Fibroblast of lung (primary cell): ENCODE data around the gene CHD8. TPM values are rescaled to one million over a fixed set of nuclear protein-coding genes. Genes with fewer than 3 reads are reported as not detected.

Experiments used
- DNase-seq, 2 donors: peaks; one replicate each; pipeline versions ENCODE4 v3.0.0 to v3.0.0-alpha.2; 2010; ENCODE audit warnings: low read depth in 2 of 2
- H2AFZ ChIP-seq: 2 replicates; pipeline ENCODE4 v1.5.1; 2012; ENCODE audit warnings: low read length, control low read depth, inconsistent platforms
- H3K27ac ChIP-seq: 2 replicates; pipeline ENCODE4 v1.5.1; 2011; ENCODE audit warnings: low read length, control low read depth; ENCODE audit not compliant: insufficient read depth
- H3K27me3 ChIP-seq: 2 replicates; pipeline ENCODE4 v1.5.1; 2011; ENCODE audit warnings: mild to moderate bottlenecking, low read length; ENCODE audit not compliant: control insufficient read depth, insufficient read depth
- H3K36me3 ChIP-seq: 2 replicates; pipeline ENCODE4 v1.5.1; 2011; ENCODE audit warnings: low read length; ENCODE audit not compliant: control insufficient read depth, insufficient read depth
- H3K4me1 ChIP-seq: 2 replicates; pipeline ENCODE4 v1.5.1; 2011; ENCODE audit warnings: low read length; ENCODE audit not compliant: control insufficient read depth, insufficient read depth; ENCODE audit errors: extremely low read depth
- H3K4me2 ChIP-seq: 2 replicates; pipeline ENCODE4 v1.5.1; 2011; ENCODE audit warnings: low read length, control low read depth; ENCODE audit not compliant: insufficient read depth; ENCODE audit errors: extremely low read depth
- H3K4me3 ChIP-seq, 4 experiments: fragments of 200-600 bp in 1 of 4; sonication (generic) in 1 of 4; replicated peaks in 1 of 4; 2 replicates each; pipeline ENCODE4 v1.5.1; 2011 to 2016; ENCODE audit warnings: low read length in 4 of 4, low read depth in 3 of 4, mild to moderate bottlenecking in 3 of 4, control low read depth in 2 of 4, inconsistent platforms in 1 of 4, mixed read lengths in 1 of 4; ENCODE audit not compliant: insufficient read depth in 1 of 4; ENCODE audit errors: control extremely low read depth in 1 of 4
- H3K79me2 ChIP-seq: 2 replicates; pipeline ENCODE4 v1.5.1; 2012; ENCODE audit warnings: mild to moderate bottlenecking, low read length, inconsistent platforms; ENCODE audit not compliant: control insufficient read depth, insufficient read depth
- H3K9ac ChIP-seq: 2 replicates; pipeline ENCODE4 v1.5.1; 2011; ENCODE audit warnings: mild to moderate bottlenecking, low read length, control low read depth; ENCODE audit not compliant: insufficient read depth
- H3K9me3 ChIP-seq: 2 replicates; pipeline ENCODE4 v1.5.1; 2012; ENCODE audit warnings: low read depth, low read length; ENCODE audit not compliant: control insufficient read depth, insufficient read depth
- H4K20me1 ChIP-seq: 2 replicates; pipeline ENCODE4 v1.5.1; 2011; ENCODE audit warnings: low read length; ENCODE audit not compliant: control insufficient read depth, insufficient read depth; ENCODE audit errors: extremely low read depth
- CTCF ChIP-seq, 2 donors: IDR thresholded peaks in 1 of 2; conservative IDR thresholded peaks in 1 of 2; 1 replicate in 1 of 2; 2 replicates in 1 of 2; pipeline ENCODE4 v1.5.1; 2011 to 2012; ENCODE audit warnings: low read length in 2 of 2, control low read depth in 1 of 2, inconsistent platforms in 1 of 2, low read depth in 1 of 2, mild to moderate bottlenecking in 1 of 2
- EZH2 ChIP-seq: IDR thresholded peaks from 2 replicates; pipeline ENCODE4 v1.5.1; 2012; ENCODE audit warnings: low read length, control low read depth, mild to moderate bottlenecking; ENCODE audit errors: missing control alignments
- polyA plus RNA-seq, 2 donors: library from polyadenylated mRNA; depleted of rRNA in 1 of 2; stranded (reverse) in 1 of 2; unstranded in 1 of 2; fragments of >200 nt; gene quantifications; 2 replicates each; pipeline ENCODE4 v1.2.1, GENCODE V29; 2011 to 2012; ENCODE audit warnings: missing spikeins in 1 of 2
- total RNA-seq: library from RNA; depleted of rRNA; stranded (reverse); fragments of >200 nt; gene quantifications from 2 replicates; pipeline ENCODE4 v1.2.1, GENCODE V29; 2014

CHD8 gene
- total and polyA plus RNA-seq, 2 donors (not counting 1 experiment from before 2014, with no cell fraction given): 11.1 to 56.3 TPM

- H3K4me3 ChIP-seq: no peak overlapping the region
- H3K9ac ChIP-seq: no peak overlapping the region
- no peak for DNase-seq
- H3K27ac ChIP-seq: no peak overlapping the region
- TF ChIP-seq CTCF (conservative IDR thresholded peaks at IDR 0.05 in 1 of 2, IDR thresholded peaks at IDR 0.05 in 1 of 2; ENCODE audit: low read depth in 1 of 2, low read length in 2 of 2) (no peak), EZH2 (no peak)
- H3K27me3 ChIP-seq: no peaks in the 10 kb centered on the region
- no peak overlapping the region for H3K4me2 ChIP-seq
- no peaks in the 10 kb centered on the region for H3K36me3 ChIP-seq
- no peak overlapping the region for H2AFZ ChIP-seq
- no peaks in the 10 kb centered on the region for H3K9me3 ChIP-seq
- H3K4me1 ChIP-seq: peaks cover 4% of the 10 kb centered on the region
- no peaks in the 10 kb centered on the region for H4K20me1 ChIP-seq
- peaks cover 56% of the 10 kb centered on the region for H3K79me2 ChIP-seq
Observed at GRCh38 chr14:21440859-21441258, 15.1 kb downstream of the CHD8 start.

GRCh38 chr14:21437063-21437901 is 18.6 kb downstream of the CHD8 start:
- Histone ChIP-seq H3K4me3 (peak overlapping the region; percentile 47 to 94 (median 76)), H2AFZ (peak overlapping the region; percentile 91), H3K27ac (peak overlapping the region; percentile 86), H3K4me2 (peak overlapping the region; percentile 80), H3K4me1 (peaks cover 4% of the 10 kb centered on the region), H3K9me3 (no peaks in the 10 kb centered on the region), H3K9ac (peak overlapping the region; percentile 59), H3K36me3 (no peaks in the 10 kb centered on the region), H3K27me3 (no peaks in the 10 kb centered on the region), H4K20me1 (peaks cover 2% of the 10 kb centered on the region), H3K79me2 (peaks cover 76% of the 10 kb centered on the region)
- TF ChIP-seq CTCF (conservative IDR thresholded peaks at IDR 0.05 in 1 of 2, IDR thresholded peaks at IDR 0.05 in 1 of 2; ENCODE audit: low read depth in 1 of 2, low read length in 2 of 2) (no peak), EZH2 (no peak)
- DNase-seq: peak; percentile 99 to 100

- H3K4me3 ChIP-seq: peak overlapping the region; percentile 47 to 94 (median 76)
- no peaks in the 10 kb centered on the region for H3K36me3 ChIP-seq
- H3K27ac ChIP-seq: peak overlapping the region; percentile 86
- peak overlapping the region; percentile 59 for H3K9ac ChIP-seq
- no peaks in the 10 kb centered on the region for H3K9me3 ChIP-seq
- no peaks in the 10 kb centered on the region for H3K27me3 ChIP-seq
- H3K79me2 ChIP-seq: peaks cover 76% of the 10 kb centered on the region
- no peak for TF ChIP-seq EZH2
- TF ChIP-seq CTCF (conservative IDR thresholded peaks at IDR 0.05 in 1 of 2, IDR thresholded peaks at IDR 0.05 in 1 of 2; ENCODE audit: low read depth in 1 of 2, low read length in 2 of 2): no peak
- H4K20me1 ChIP-seq: peaks cover 2% of the 10 kb centered on the region
- peak overlapping the region; percentile 94 for H3K4me2 ChIP-seq
- DNase-seq: peak in 1 of 2 donors; percentile 7
- H3K4me1 ChIP-seq: peaks cover 4% of the 10 kb centered on the region
- H2AFZ ChIP-seq: peak overlapping the region; percentile 73
Observed at GRCh38 chr14:21436567-21437062, 19.3 kb downstream of the CHD8 start.
